ENCODE data around the gene AOC1. TPM values are rescaled to one million over a fixed set of nuclear protein-coding genes. Genes with fewer than 3 reads are reported as not detected.

Gene AOC1, protein sequence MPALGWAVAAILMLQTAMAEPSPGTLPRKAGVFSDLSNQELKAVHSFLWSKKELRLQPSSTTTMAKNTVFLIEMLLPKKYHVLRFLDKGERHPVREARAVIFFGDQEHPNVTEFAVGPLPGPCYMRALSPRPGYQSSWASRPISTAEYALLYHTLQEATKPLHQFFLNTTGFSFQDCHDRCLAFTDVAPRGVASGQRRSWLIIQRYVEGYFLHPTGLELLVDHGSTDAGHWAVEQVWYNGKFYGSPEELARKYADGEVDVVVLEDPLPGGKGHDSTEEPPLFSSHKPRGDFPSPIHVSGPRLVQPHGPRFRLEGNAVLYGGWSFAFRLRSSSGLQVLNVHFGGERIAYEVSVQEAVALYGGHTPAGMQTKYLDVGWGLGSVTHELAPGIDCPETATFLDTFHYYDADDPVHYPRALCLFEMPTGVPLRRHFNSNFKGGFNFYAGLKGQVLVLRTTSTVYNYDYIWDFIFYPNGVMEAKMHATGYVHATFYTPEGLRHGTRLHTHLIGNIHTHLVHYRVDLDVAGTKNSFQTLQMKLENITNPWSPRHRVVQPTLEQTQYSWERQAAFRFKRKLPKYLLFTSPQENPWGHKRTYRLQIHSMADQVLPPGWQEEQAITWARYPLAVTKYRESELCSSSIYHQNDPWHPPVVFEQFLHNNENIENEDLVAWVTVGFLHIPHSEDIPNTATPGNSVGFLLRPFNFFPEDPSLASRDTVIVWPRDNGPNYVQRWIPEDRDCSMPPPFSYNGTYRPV
- not detected for total RNA-seq

DNA sequence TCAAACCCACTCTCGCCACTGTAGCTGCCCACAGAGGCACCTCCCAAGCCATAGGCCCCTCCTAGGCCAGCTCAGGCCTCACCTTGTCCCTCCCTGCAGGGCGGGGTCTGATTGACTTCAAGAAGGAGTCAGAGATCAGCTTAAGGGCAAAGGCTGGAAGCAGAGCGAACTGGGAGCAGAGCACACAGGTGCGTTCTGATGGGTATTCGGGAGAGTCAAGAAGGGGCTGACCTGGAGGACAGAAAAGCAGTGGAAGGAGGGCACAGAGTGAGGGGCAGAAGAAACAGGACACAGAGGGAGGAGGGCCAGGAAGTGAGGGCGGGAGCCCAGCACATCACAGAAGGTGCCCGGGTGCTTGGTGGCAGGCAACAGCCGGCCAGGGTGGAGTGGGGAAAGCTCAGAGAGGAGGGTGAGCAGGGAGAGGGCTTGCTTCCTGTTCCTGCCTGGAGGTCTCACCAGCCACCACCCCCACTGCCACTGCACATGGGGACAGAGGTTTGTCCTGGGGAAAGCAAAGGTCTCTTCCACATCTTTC lies at the start of gene AOC1:
AOC1 (plus strand) TSS at position 147 of the 535 bp plus-strand sequence. CDS start 3,954 bp downstream, outside the sequence.
- Mint-ChIP-seq H3K4me3 (no peak within 1 kb of the TSS), H3K4me1 (ENCODE audit: low read depth) (no peaks in the 10 kb centered on the region), H3K27ac (no peak within 1 kb of the TSS), H3K36me3 (ENCODE audit: low read depth) (no peaks in the 10 kb centered on the region), H3K9me3 (no peaks in the 10 kb centered on the region), H3K27me3 (peaks cover 20% of the 10 kb centered on the region)
- POLR2A ChIA-PET, result no interaction called here
- CTCF ChIA-PET, result interaction anchor here (1.6 kb wide), 1 partner anchor 46 kb away, joined by 4 read pairs; no protein-coding TSS in a partner anchor
- ATAC-seq, result no peak
- TF ChIP-seq, protein P1, sequence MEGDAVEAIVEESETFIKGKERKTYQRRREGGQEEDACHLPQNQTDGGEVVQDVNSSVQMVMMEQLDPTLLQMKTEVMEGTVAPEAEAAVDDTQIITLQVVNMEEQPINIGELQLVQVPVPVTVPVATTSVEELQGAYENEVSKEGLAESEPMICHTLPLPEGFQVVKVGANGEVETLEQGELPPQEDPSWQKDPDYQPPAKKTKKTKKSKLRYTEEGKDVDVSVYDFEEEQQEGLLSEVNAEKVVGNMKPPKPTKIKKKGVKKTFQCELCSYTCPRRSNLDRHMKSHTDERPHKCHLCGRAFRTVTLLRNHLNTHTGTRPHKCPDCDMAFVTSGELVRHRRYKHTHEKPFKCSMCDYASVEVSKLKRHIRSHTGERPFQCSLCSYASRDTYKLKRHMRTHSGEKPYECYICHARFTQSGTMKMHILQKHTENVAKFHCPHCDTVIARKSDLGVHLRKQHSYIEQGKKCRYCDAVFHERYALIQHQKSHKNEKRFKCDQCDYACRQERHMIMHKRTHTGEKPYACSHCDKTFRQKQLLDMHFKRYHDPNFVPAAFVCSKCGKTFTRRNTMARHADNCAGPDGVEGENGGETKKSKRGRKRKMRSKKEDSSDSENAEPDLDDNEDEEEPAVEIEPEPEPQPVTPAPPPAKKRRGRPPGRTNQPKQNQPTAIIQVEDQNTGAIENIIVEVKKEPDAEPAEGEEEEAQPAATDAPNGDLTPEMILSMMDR (IDR thresholded peaks at IDR 0.05), result no peak
- DNase-seq, result no peak
- intact Hi-C loops (cut with micrococcal nuclease), result no loop called here

DNA sequence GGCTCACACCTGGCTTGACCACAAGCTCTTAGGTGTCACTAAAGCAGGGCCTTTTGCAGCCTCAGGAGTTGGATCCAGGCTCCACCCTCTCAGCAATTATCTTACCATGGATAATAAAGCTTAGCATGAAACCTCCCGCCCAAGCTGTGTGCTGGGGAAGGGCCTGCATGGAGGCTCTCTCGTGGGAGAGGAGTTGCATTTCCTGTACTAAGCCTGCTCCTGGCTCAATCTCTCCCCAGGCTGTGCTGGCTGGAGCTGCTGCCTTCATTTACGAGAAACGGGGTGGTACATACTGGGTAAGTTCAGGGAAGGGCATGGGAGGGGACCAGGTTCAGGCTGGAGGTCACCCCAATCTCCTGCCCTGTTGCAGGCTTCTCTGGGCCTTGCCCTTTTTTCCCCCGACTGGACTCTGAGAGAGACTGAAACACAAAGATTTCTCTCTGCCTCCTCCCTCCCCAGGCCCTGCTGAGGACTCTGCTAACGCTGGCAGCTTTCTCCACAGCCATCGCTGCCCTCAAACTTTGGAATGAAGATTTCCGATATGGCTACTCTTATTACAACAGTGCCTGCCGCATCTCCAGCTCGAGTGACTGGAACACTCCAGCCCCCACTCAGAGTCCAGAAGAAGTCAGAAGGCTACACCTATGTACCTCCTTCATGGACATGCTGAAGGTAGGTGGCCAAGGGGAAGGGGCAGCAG lies 49.0 kb upstream of the AOC1 start:
- CTCF ChIA-PET, result interaction anchor here (1.2 to 1.3 kb wide), 2 partner anchors 25 to 65 kb away, joined by 3 to 4 read pairs; no protein-coding TSS in a partner anchor
- H3K9me3 Mint-ChIP-seq, result no peaks in the 10 kb centered on the region
- ATAC-seq (no peak), DNase-seq (no peak)
- TF ChIP-seq, protein P1 (IDR thresholded peaks at IDR 0.05), result no peak
- H3K4me1 Mint-ChIP-seq (ENCODE audit: low read depth), result peaks cover 5% of the 10 kb centered on the region
- intact Hi-C loops (cut with micrococcal nuclease), result no loop called here
- no peak overlapping the region for H3K27ac Mint-ChIP-seq
- no peak overlapping the region for H3K4me3 Mint-ChIP-seq
- peaks cover 2% of the 10 kb centered on the region for H3K36me3 Mint-ChIP-seq (ENCODE audit: low read depth)
- peaks cover 37% of the 10 kb centered on the region for H3K27me3 Mint-ChIP-seq
- POLR2A ChIA-PET, result no interaction called here

DNA sequence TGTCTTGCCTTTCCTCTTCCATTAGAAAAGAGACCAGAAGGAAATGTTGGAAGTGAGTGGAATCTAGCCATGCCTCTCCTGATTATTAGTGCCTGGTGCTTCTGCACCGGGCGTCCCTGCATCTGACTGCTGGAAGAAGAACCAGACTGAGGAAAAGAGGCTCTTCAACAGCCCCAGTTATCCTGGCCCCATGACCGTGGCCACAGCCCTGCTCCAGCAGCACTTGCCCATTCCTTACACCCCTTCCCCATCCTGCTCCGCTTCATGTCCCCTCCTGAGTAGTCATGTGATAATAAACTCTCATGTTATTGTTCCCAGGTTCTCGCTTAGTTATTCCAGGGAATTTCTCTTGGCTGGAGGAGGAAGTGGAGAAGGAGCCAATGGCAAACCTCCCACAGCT lies 47.5 kb upstream of the AOC1 start:
- H3K4me3 Mint-ChIP-seq, result no peak overlapping the region
- H3K27ac Mint-ChIP-seq, result no peak overlapping the region
- TF ChIP-seq, protein P1 (IDR thresholded peaks at IDR 0.05), result no peak
- ATAC-seq (no peak), DNase-seq (no peak)
- H3K27me3 Mint-ChIP-seq, result peaks cover 33% of the 10 kb centered on the region
- CTCF ChIA-PET, result no interaction called here
- H3K36me3 Mint-ChIP-seq (ENCODE audit: low read depth), result peaks cover 2% of the 10 kb centered on the region
- POLR2A ChIA-PET, result no interaction called here
- no peaks in the 10 kb centered on the region for H3K9me3 Mint-ChIP-seq
- H3K4me1 Mint-ChIP-seq (ENCODE audit: low read depth), result peaks cover 5% of the 10 kb centered on the region
- intact Hi-C loops (cut with micrococcal nuclease), result no loop called here

DNA sequence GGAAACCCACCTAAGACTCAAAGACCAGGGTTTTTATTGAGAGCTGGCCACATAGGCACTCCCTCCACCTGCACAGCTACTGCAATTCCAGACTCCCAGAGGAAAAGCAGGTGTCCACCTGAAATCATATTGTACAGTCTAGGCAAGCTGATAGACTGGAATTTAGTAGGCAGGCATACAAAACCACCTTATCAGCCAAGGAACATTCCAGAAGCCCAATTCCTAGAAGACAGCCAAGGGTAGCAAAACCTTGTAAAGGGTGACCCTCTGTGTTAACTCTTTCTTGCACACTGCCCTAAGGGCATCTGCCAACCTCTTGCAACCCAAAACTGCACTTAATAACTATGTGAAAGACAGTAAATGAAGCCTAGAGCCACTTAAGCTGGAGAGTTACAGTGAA lies 46.5 kb upstream of the AOC1 start:
- H3K4me1 Mint-ChIP-seq (ENCODE audit: low read depth), result peaks cover 5% of the 10 kb centered on the region
- intact Hi-C loops (cut with micrococcal nuclease), result no loop called here
- no peak overlapping the region for H3K27ac Mint-ChIP-seq

More for the DNA sequence above, 46.5 kb upstream of the AOC1 start:
- TF ChIP-seq, protein P1 (IDR thresholded peaks at IDR 0.05), result no peak
- peaks cover 2% of the 10 kb centered on the region for H3K36me3 Mint-ChIP-seq (ENCODE audit: low read depth)
- ChIA-PET CTCF (no interaction called here), POLR2A (no interaction called here)
- H3K4me3 Mint-ChIP-seq, result no peak overlapping the region
- ATAC-seq (no peak), DNase-seq (no peak)
- no peaks in the 10 kb centered on the region for H3K9me3 Mint-ChIP-seq
- H3K27me3 Mint-ChIP-seq, result peaks cover 39% of the 10 kb centered on the region
